Mesendoderm (in vitro differentiated cells): ENCODE results near the gene TNRC6C.

Experiments used
- DNase-seq: peaks from one replicate; pipeline ENCODE4 v3.0.0; 2013
- H2AK5ac ChIP-seq: 2 replicates; pipeline ENCODE4 v1.6.1; 2013; ENCODE audit warnings: low read length, inconsistent platforms
- H2BK120ac ChIP-seq: 2 replicates; pipeline ENCODE4 v1.6.1; 2013; ENCODE audit warnings: low read depth, mild to moderate bottlenecking, low read length, moderate library complexity, mixed read lengths
- H2BK15ac ChIP-seq: replicated peaks from 2 replicates; pipeline ENCODE4 v1.6.1; 2013; ENCODE audit warnings: low read depth, mild to moderate bottlenecking, moderate library complexity
- H2BK5ac ChIP-seq: 2 replicates; pipeline ENCODE4 v1.6.1; 2013; ENCODE audit warnings: low read length, inconsistent platforms
- H3K18ac ChIP-seq: 2 replicates; pipeline ENCODE4 v1.6.1; 2013; ENCODE audit warnings: mild to moderate bottlenecking, low read length, mixed read lengths
- H3K23ac ChIP-seq: one replicate; pipeline ENCODE4 v1.6.1; 2013; ENCODE audit warnings: low read length
- H3K27ac ChIP-seq: 2 replicates; pipeline ENCODE4 v1.5.1; 2013; ENCODE audit warnings: low read depth, mild to moderate bottlenecking, inconsistent platforms, low read length, moderate library complexity
- H3K27me3 ChIP-seq: 2 replicates; pipeline ENCODE4 v1.6.1; 2013; ENCODE audit warnings: low read length, control low read depth, mild to moderate bottlenecking, inconsistent platforms; ENCODE audit not compliant: insufficient read depth, poor library complexity
- H3K36me3 ChIP-seq: 2 replicates; pipeline ENCODE4 v1.6.1; 2013; ENCODE audit warnings: low read length, inconsistent platforms; ENCODE audit not compliant: control insufficient read depth, insufficient read depth
- H3K4ac ChIP-seq: one replicate; pipeline ENCODE4 v1.6.1; 2013; ENCODE audit warnings: low read depth, mild to moderate bottlenecking, low read length, moderate library complexity
- H3K4me1 ChIP-seq: 2 replicates; pipeline ENCODE4 v1.6.1; 2013; ENCODE audit warnings: low read depth, low read length, inconsistent platforms; ENCODE audit not compliant: control insufficient read depth
- H3K4me2 ChIP-seq: 2 replicates; pipeline ENCODE4 v1.6.1; 2013; ENCODE audit warnings: low read length
- H3K4me3 ChIP-seq: 2 replicates; pipeline ENCODE4 v1.5.1; 2013; ENCODE audit warnings: mild to moderate bottlenecking, low read length
- H3K56ac ChIP-seq: one replicate; pipeline ENCODE4 v1.6.1; 2013; ENCODE audit warnings: low read length
- H3K79me1 ChIP-seq: 2 replicates; pipeline ENCODE4 v1.6.1; 2013; ENCODE audit warnings: low read length, inconsistent platforms
- H3K79me2 ChIP-seq: 2 replicates; pipeline ENCODE4 v1.6.1; 2013; ENCODE audit warnings: mild to moderate bottlenecking, low read length; ENCODE audit not compliant: control insufficient read depth, insufficient read depth
- H3K9ac ChIP-seq: 2 replicates; pipeline ENCODE4 v1.6.1; 2013; ENCODE audit warnings: low read length, inconsistent platforms
- H4K5ac ChIP-seq: one replicate; pipeline ENCODE4 v1.6.1; 2013; ENCODE audit warnings: low read length
- H4K8ac ChIP-seq: one replicate; pipeline ENCODE4 v1.6.1; 2013; ENCODE audit warnings: low read depth, mild to moderate bottlenecking, control low read depth, low read length, moderate library complexity
- WGBS: extraction: QIAGEN DNeasy Blood & Tissue Kit; methylation state at CpG from one replicate; pipeline ENCODE4 v1.1.7; 2013; ENCODE audit warnings: low lambda C conversion rate, missing lambda C conversion rate; ENCODE audit not compliant: insufficient coverage; ENCODE audit errors: extremely low coverage; 5-methylcytosine and 5-hydroxymethylcytosine counted together

The TNRC6C gene

GRCh38 chr17:78012428-78012827, 53.9 kb downstream of the TNRC6C start:
- Histone ChIP-seq H3K4me1 (no peaks in the 10 kb centered on the region), H3K56ac (no peak overlapping the region), H3K79me1 (no peaks in the 10 kb centered on the region), H4K5ac (no peak overlapping the region), H2BK120ac (no peak overlapping the region), H3K4me3 (no peak overlapping the region), H3K27ac (no peak overlapping the region), H2BK15ac (no peak overlapping the region), H2AK5ac (no peak overlapping the region), H3K4me2 (no peak overlapping the region), H3K4ac (no peak overlapping the region), H3K27me3 (no peaks in the 10 kb centered on the region), H3K9ac (no peak overlapping the region), H3K36me3 (no peaks in the 10 kb centered on the region), H2BK5ac (no peak overlapping the region), H3K79me2 (no peaks in the 10 kb centered on the region), H3K23ac (no peak overlapping the region), H4K8ac (no peak overlapping the region), H3K18ac (no peak overlapping the region)
- no CpG with 5 or more reads among the region's 1 CpG for WGBS
- no peak for DNase-seq

GRCh38 chr17:78013683-78014467, 55.4 kb downstream of the TNRC6C start:
- no peak overlapping the region for H2BK15ac ChIP-seq
- no peaks in the 10 kb centered on the region for H3K27me3 ChIP-seq
- no peak overlapping the region for H3K4me2 ChIP-seq
- H4K5ac ChIP-seq: no peak overlapping the region
- no peaks in the 10 kb centered on the region for H3K79me1 ChIP-seq
- no peak overlapping the region for H4K8ac ChIP-seq
- no peaks in the 10 kb centered on the region for H3K36me3 ChIP-seq
- no peak overlapping the region for H3K18ac ChIP-seq
- no peak overlapping the region for H3K27ac ChIP-seq
- H2AK5ac ChIP-seq: no peak overlapping the region
- H3K4me1 ChIP-seq: no peaks in the 10 kb centered on the region
- H3K4ac ChIP-seq: no peak overlapping the region
- DNase-seq: peak; percentile 77
- H2BK120ac ChIP-seq: no peak overlapping the region
- no peak overlapping the region for H2BK5ac ChIP-seq
- H3K23ac ChIP-seq: no peak overlapping the region
- no CpG with 5 or more reads among the region's 4 CpGs for WGBS
- no peak overlapping the region for H3K4me3 ChIP-seq
- no peak overlapping the region for H3K9ac ChIP-seq
- no peaks in the 10 kb centered on the region for H3K79me2 ChIP-seq
- no peak overlapping the region for H3K56ac ChIP-seq

GRCh38 chr17:78014646-78015045, 56.1 kb downstream of the TNRC6C start:
- Histone ChIP-seq H3K27me3 (no peaks in the 10 kb centered on the region), H3K79me2 (no peaks in the 10 kb centered on the region), H3K23ac (no peak overlapping the region), H2BK120ac (no peak overlapping the region), H2AK5ac (no peak overlapping the region), H3K9ac (no peak overlapping the region), H4K8ac (no peak overlapping the region), H3K27ac (no peak overlapping the region), H2BK5ac (no peak overlapping the region), H4K5ac (no peak overlapping the region), H3K18ac (no peak overlapping the region), H2BK15ac (no peak overlapping the region), H3K4me2 (no peak overlapping the region), H3K4me1 (no peaks in the 10 kb centered on the region), H3K79me1 (no peaks in the 10 kb centered on the region), H3K36me3 (no peaks in the 10 kb centered on the region), H3K4ac (no peak overlapping the region), H3K56ac (no peak overlapping the region), H3K4me3 (no peak overlapping the region)
- WGBS: no CpG with 5 or more reads among the region's 5 CpGs
- peak; percentile 27 for DNase-seq

- Histone ChIP-seq H3K27me3 (no peaks in the 10 kb centered on the region), H3K56ac (no peak overlapping the region), H3K36me3 (no peaks in the 10 kb centered on the region), H3K4me1 (no peaks in the 10 kb centered on the region), H3K4ac (no peak overlapping the region), H3K27ac (no peak overlapping the region), H4K5ac (no peak overlapping the region), H4K8ac (no peak overlapping the region), H3K4me3 (no peak overlapping the region), H2BK15ac (no peak overlapping the region), H3K79me1 (no peaks in the 10 kb centered on the region), H3K79me2 (no peaks in the 10 kb centered on the region), H3K18ac (no peak overlapping the region), H2AK5ac (no peak overlapping the region), H2BK120ac (no peak overlapping the region), H3K9ac (no peak overlapping the region), H2BK5ac (no peak overlapping the region), H3K23ac (no peak overlapping the region), H3K4me2 (no peak overlapping the region)
- WGBS: no CpG with 5 or more reads among the region's 1 CpG
- DNase-seq: no peak
These were observed 58.3 kb downstream of the TNRC6C start for GRCh38 chr17:78016852-78017251.

- H3K79me2 ChIP-seq: no peaks in the 10 kb centered on the region
These were observed 61.0 kb downstream of the TNRC6C start for GRCh38 chr17:78019367-78019975.

More at GRCh38 chr17:78019367-78019975, 61.0 kb downstream of the TNRC6C start:
- Histone ChIP-seq H2BK120ac (no peak overlapping the region), H3K4me3 (no peak overlapping the region), H3K27ac (no peak overlapping the region), H3K27me3 (no peaks in the 10 kb centered on the region), H3K36me3 (no peaks in the 10 kb centered on the region), H3K18ac (no peak overlapping the region), H3K79me1 (no peaks in the 10 kb centered on the region), H2BK15ac (no peak overlapping the region), H4K5ac (no peak overlapping the region), H2BK5ac (no peak overlapping the region), H3K23ac (no peak overlapping the region), H4K8ac (no peak overlapping the region), H3K4ac (no peak overlapping the region), H3K4me2 (no peak overlapping the region), H3K4me1 (no peaks in the 10 kb centered on the region), H3K56ac (no peak overlapping the region), H2AK5ac (no peak overlapping the region), H3K9ac (no peak overlapping the region)
- DNase-seq: peak; percentile 41
